Measurements from ENCODE around the gene PIGM.

DNA sequence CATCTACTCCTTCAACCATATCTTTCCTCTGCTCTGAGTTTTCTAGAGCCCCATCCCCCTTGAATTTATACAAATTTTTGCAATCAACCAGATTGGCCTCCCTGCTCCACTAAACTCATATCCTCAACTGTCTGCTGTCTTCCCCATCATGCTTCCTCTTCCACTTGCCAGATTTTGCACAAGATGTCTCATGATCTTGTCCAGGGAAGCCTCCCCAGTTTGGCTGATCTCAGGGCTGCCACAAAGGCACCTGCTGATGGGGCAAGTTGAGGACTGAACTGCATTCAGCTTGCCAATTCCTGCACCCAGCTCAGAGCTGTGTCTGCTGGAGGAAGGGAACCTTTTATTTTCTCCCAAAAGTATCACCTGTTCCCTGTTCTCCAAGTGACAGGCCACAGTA is 45.7 kb upstream of the PIGM start:
- TF ChIP-seq POLR2A (IDR thresholded peaks at IDR 0.05) (no peak), EP300 (IDR thresholded peaks at IDR 0.05) (no peak)
- TF ChIP-seq, protein P1, sequence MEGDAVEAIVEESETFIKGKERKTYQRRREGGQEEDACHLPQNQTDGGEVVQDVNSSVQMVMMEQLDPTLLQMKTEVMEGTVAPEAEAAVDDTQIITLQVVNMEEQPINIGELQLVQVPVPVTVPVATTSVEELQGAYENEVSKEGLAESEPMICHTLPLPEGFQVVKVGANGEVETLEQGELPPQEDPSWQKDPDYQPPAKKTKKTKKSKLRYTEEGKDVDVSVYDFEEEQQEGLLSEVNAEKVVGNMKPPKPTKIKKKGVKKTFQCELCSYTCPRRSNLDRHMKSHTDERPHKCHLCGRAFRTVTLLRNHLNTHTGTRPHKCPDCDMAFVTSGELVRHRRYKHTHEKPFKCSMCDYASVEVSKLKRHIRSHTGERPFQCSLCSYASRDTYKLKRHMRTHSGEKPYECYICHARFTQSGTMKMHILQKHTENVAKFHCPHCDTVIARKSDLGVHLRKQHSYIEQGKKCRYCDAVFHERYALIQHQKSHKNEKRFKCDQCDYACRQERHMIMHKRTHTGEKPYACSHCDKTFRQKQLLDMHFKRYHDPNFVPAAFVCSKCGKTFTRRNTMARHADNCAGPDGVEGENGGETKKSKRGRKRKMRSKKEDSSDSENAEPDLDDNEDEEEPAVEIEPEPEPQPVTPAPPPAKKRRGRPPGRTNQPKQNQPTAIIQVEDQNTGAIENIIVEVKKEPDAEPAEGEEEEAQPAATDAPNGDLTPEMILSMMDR (IDR thresholded peaks at IDR 0.05): no peak
